NCI-H2171 treated with DMSO at 0.1 percent for 48 hours (cell line): ENCODE data around the gene ANKRD40CL.

Experiments used
- DNase-seq: peaks from one replicate; lab custom pipeline; 2025; lab: John Stamatoyannopoulos, UW

Gene ANKRD40CL

GRCh38 chr17:50787106-50787505 is 19.8 kb upstream of the ANKRD40CL start:
- peak; percentile 39 for DNase-seq

GRCh38 chr17:50785946-50786570 is 18.7 kb upstream of the ANKRD40CL start:
- DNase-seq: peak; percentile 15

- no peak for DNase-seq
Measured at GRCh38 chr17:50785126-50785525, 17.8 kb upstream of the ANKRD40CL start.

DNA sequence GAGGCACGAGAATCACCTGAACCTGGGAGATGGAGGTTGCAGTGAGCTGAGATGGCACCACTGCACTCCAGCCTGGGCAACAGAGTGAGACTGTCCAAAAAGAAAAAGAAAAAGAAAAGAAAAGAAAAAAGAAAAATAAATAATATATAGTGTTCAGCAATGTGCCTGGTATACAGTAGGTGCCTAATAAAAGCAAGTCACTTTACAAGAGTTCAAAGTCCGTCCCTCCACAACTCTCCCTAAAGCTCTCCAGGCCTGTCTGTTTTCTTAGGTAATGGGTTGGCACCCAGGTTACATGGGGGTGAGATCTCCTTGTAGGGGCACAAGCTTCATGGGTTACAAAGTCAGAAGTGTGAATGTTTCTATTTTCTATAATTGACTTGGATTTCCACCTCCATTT is 16.6 kb upstream of the ANKRD40CL start:
- no peak for DNase-seq

- peak; percentile 83 for DNase-seq
Measured at GRCh38 chr17:50783193-50783660, 15.9 kb upstream of the ANKRD40CL start.

DNA sequence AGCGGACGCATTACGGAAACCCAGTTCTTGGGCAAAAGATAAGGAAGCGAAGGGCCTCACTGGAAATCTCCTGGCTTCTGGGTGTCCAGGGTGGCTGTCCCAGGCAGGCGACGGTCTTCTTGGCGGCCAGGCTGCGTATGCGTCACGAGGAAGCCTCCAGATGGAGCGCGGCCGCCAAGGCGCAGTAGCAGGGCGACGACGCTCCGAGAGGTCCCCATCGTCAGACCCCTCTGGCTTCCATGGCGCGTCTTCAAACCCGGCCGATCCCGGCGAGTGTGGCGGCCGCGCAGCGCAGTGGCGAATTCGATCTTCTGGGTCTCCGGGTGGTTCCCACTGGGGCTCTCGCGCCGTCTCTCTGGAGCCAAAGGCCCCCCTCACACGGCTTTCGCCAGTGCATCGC is 13.8 kb upstream of the ANKRD40CL start:
- DNase-seq: no peak

GRCh38 chr17:50779747-50780353 is 12.5 kb upstream of the ANKRD40CL start:
- no peak for DNase-seq

GRCh38 chr17:50778988-50779387 is 11.7 kb upstream of the ANKRD40CL start:
- no peak for DNase-seq

- no peak for DNase-seq
Measured at GRCh38 chr17:50778471-50778870, 11.2 kb upstream of the ANKRD40CL start.

- DNase-seq: no peak
Measured at GRCh38 chr17:50775926-50776325, 8.6 kb upstream of the ANKRD40CL start.

DNA sequence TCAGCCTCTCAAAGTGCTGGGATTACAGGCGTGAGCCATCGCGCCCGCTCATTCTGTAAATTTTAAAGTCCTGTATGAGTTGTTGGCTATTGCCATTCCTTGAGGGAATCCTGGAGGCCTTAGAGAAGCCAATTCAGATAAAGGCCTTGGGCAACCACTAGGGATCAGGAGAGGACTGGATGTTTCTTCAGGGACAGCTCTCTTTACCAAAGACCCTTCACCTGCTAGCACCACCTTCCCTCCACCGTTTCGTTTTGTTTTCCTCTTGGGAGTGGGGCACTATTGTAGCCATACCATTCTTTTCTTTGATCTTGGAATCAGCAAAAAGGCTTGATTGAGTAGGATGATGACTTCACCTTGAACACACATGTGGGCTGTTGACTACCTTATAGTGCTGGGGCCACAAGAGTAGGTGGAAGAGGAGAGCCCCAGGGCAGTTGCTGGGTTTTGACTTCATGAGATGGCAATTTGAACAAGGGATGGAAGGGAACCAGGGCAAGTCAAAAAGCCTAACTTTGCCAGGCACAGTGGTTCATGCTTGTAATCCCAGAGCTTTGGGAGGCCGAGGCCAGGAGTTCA is 7.0 kb upstream of the ANKRD40CL start:
- DNase-seq: no peak

DNA sequence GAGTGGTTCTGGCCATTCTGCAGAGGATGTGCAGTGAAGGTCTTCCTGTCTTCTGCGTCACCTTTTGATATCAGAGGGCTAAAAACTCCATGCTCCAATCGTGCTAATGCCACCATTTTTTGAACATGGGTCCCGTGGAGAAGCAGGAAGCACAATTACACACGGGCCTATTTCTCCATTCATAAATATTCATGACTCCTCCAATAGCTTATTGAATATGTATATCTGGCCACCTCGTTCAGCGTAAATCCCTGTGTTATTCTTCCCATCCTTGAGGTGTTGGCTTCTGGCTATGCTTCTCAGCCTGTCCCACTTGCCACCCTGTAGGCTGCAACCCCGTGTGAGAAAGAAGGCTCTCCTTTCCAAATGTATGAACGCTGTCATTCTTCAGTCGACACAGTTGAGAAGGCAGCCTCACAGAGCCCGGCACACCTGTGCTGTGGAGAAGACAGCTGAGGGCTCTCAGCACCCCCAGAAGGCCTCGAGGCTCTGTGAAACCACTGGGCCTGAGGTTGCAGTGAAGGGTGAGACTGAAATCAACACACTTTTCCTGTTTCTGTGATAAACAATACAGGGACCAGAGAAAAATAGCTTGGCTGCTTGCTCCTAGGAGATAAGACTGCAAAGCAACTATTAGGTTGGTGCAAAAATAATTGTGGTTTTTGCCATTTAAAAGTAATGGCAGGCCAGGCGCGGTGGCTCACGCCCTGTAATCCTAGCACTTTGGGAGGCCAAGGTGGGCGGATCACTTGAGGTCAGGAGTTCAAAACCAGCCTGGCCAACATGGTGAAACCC is 4.9 kb upstream of the ANKRD40CL start:
- no peak for DNase-seq

DNA sequence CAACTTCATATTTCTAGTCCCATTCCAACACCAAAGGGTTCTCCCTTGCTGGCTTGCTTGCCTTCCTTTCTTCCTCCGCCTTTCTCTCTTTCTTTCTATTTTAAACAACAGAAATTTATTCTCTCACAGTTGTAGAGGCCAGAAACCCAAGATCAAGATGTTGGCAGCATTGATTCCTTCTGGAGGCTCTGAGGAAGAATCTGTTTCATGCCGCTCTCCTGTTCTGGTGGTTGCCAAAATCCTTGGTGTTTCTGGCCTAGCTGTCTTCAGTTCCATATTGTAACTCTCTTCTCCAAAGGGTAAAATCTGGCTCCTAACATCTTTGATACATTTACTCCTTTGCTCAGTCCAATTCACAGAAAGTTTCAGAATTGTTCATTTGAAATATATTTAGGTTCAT is 3.0 kb upstream of the ANKRD40CL start:
- no peak for DNase-seq

DNA sequence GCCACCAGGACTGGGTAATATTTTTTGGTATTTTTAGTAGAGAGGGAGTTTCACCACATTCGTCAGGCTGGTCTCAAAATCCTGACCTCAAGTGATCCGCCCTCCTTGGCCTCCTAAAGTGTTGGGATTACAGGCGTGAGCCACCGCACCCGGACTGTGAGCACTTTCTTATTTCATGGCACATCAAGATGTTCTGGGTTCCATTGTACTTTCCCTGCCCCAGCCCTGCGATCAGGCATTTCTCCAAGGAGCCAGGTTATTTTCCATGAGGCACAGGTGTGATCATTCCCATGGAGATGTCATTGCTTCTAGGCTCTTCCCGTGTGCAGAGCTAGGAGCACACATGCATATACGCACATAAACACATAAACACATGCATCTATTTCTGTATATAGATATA is 2.6 kb upstream of the ANKRD40CL start:
- DNase-seq: no peak

DNA sequence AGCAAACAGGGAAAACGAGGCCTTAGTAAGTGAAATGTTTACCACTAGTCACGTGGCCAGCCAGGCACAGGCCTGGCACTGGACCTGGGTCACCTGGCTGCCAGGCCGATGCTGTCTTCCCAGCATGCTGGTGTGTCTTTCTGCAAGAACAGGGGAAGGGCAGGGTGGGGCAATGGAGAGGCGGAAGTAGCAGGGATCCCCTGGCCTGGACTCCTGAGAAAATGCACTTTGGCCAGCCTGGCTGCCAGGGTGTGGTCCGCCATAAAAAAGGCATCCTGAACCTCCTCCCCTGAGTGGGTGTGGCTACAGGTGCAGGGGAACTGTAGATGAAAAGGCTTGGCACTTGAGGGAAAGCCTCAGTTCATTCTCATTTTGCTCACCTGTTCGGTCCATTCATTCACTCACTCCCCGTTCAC is 1.0 kb upstream of the ANKRD40CL start:
- no peak for DNase-seq

DNA sequence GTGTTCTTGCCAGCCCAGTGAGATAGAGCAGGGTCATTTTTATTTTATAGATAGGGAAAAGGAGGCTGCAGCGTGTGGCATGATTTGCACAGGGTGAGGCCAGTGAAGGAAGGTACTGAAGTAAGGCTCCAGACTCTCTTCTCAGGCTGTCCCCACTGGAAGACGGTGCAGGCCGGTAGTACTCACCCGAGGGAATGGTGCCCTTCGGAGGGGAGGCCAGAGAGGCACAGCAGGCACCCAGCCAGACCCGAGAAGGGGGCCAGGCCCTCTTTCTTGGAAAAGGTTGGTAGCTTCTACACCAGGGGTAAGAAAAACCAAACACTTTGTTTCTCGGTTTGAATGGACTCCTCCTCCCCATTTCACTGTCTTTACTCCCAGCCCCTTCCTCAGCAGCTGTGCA is 288 bp downstream of the ANKRD40CL start:
- no peak for DNase-seq

DNA sequence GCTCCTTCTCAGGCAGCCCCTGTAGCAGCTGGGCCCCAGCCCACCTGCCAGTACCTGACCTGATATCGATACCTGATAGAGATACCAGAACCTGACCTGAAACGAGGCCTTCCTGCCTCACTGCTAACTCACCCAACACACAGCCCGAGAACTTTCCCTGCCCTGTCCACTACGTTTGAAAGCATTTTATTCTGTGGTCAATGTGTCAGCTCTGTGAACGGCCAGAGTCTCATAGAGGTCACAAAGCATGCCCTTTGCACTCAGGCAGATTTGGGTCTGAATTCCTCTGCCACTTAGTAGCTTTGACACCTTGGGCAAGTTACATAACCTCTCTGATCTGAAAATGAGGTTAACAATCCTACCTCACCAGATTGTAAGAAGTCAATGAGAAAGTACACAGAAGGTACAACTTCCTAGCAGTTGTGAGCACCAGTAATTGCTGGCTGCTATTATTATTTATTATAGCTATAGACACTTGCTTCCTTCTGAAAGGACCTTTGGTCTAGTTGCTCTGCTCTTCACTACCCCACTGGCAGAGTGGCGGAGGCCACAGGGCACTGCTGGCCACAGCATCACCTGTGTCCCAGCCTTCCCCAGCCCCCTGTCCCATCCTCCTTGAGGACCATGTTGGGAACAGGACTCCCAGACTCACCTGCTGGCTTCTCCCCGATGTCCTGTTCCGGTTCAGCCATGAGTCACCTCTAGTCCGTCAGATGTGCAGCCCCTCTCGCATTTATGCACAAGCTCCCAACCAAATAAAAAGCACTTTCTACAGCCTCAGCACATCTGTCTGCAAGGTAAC is 895 bp downstream of the ANKRD40CL start:
- no peak for DNase-seq

GRCh38 chr17:50765454-50766221 is 1.7 kb downstream of the ANKRD40CL start:
- DNase-seq: no peak

- no peak for DNase-seq
Measured at GRCh38 chr17:50764734-50765149, 2.6 kb downstream of the ANKRD40CL start.

DNA sequence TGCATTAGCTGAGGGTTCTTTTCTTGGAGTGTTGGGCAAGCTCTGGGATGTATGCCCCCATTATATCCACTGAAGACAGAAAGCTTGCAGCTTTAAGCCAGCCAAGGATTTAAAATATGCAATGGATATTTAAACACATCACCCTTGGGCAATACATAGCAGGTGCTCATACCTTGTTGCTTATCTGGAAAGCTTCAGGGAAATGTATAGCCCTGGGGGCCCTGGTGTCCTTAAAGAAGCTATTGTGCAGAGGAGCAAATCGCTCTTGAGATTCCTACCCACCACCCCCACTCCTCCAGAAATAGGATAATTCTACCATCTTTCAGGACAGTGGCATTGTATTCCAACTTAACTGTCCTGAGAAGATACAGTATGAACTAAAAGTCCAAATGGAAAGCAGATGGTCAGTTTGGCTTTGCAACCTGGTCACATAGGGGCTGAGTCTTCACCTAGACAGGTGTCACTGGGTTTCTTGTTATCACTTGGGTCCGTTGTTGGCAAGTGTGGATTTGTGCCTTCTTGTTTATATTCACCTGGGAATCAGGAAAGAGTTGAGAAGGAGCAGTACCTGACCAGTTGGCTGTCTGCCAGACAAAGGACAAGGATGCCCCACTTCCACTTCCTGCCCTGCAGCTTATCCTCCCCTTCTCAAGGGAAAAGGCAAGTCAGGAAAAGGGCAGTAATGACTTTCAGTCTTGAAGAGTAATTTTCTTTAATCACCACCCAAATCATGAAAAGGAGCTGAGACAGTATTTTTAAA is 3.4 kb downstream of the ANKRD40CL start:
- no peak for DNase-seq
